K562 treated with DMSO at 1 percent for 48 hours (cell line): ENCODE measurements around the gene TEKT2. TPM values are rescaled to one million over a fixed set of nuclear protein-coding genes. Genes with fewer than 3 reads are reported as not detected.

Experiments used
- total RNA-seq: library from RNA; unstranded; fragments of 300-600 nt; gene quantifications from 2 replicates; pipeline ENCODE4 v1.2.3, GENCODE V29; 2022; ENCODE audit warnings: low replicate concordance; ENCODE audit errors: extremely low read depth

Gene TEKT2
- total RNA-seq: not detected in 2 replicates

GRCh38 chr1:36083635-36084496 is at the start of gene TEKT2:
Gene TEKT2 (plus strand): TSS chr1:36084094. CDS start chr1:36084922, 828 bp downstream.

DNA sequence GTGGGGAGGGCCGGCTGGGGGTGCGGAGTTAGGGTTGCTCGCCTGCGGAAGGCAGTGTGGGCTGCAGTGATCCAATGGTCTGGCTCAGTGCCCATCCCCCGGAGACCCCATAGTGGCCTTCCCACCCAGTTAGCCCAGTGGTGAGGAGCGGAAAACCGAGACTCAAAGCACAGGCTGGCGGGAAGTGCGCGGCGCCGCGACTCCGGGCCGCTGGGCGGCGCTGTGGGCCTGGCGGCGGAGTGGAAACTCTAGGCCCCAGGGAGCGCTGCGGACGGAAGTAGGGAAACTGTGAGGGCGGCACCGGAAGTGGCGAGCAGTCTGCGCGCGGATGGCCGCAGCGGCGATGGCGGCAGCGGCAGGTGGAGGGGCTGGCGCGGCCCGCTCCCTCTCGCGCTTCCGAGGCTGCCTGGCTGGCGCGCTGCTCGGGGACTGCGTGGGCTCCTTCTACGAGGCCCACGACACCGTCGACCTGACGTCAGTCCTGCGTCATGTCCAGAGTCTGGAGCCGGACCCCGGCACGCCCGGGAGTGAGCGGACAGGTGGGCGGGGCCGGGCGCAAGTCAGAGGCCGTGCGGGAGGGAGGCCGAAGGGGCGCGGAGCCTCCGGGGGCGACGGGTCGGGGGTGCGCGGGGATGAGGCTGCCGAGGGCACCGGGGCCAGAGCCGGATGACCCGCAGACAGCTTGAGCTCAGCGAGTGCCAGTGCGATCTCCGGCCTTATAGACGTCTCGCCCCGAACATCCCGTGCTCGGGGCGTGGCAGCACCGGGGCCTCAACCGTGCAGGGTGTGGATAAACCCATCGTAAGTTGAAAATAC is 4.9 kb downstream of the TEKT2 start, which contains the start of gene ADPRS:
Gene ADPRS (plus strand): TSS at position 316 of the 816 bp plus-strand sequence. CDS start 13 bp downstream, at position 329.

DNA sequence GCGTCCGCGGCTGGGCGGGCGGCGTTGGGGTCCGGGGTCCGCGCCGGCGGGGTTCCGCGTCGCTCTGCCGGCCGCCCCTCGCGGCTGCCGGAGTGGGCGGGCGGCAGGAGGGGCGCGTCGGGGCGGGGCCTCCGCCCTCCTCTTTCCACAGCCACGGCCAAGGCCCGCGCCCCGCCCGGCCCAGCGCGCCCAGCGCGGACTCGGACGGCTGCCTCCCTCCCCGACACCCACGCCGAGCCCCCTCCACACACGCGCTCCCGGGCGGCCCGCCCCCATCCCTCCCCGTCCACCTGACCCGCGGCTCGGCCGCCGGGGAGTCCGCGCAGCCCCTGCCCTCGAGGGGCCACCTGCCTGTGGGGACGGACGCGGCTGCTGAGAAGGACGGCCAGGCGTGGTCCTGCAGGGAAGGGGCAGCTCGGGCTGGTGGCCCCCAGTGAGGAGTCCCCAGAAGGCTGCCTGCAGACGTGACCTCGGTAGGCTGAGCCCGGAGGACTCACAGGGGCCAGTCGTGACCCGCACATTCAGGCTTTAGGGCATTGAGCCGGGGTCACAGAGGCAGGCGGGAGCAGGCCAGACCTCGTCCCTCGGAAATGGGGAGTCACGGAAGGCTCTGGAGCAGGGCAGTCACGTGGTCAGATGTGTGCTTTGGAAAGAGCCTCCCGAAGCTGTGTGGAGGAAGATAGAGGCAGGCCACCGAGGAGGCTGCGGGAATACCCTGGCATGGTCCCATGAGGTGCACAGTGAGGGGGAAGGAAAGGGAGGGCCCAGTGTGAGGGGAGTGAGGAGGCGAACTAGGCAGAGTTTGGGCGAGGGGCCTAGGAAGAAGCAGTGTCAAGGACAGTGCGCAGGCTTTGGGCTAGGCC is 41.5 kb downstream of the TEKT2 start, which contains the start of gene COL8A2:
Gene COL8A2 (minus strand): TSS at position 94 of the 863 bp plus-strand sequence. CDS start 24,980 bp downstream, outside the sequence.

Other genes starting within 250 kb of the TEKT2 start
- gene AGO1, start 200.9 kb upstream of the TEKT2 start, total RNA-seq: not detected in 2 replicates
- not detected in 2 replicates for gene AGO3, start 153.0 kb upstream of the TEKT2 start, total RNA-seq
- gene ADPRS, start 4.8 kb downstream of the TEKT2 start, total RNA-seq: not detected in 2 replicates
- gene COL8A2, start 41.1 kb downstream of the TEKT2 start, total RNA-seq: not detected in 2 replicates
- 362 TPM in 1 of 2 replicates, not detected in the other for gene TRAPPC3, start 65.4 kb downstream of the TEKT2 start, total RNA-seq
- gene MAP7D1, start 72.1 kb downstream of the TEKT2 start, total RNA-seq: not detected in 2 replicates
- gene THRAP3, start 140.3 kb downstream of the TEKT2 start, total RNA-seq: not detected in 2 replicates
- not detected in 2 replicates for gene SH3D21, start 222.3 kb downstream of the TEKT2 start, total RNA-seq
- not detected in 2 replicates for gene EVA1B, start 239.6 kb downstream of the TEKT2 start, total RNA-seq